Muscle layer of colon (tissue), 2 donors: ENCODE results near the gene GPALPP1.
A peak's percentile ranks its signal among the peaks of the same experiment; 100 is the strongest.

ENCODE experiments used
- H3K27ac ChIP-seq: one replicate; pipeline ENCODE4 v1.7.0; 2013; ENCODE audit warnings: low read depth, mild to moderate bottlenecking, low read length, moderate library complexity
- H3K27me3 ChIP-seq, 2 donors: one replicate each; pipeline ENCODE4 v1.7.0; 2013; ENCODE audit warnings: low read length in 2 of 2, mild to moderate bottlenecking in 2 of 2; ENCODE audit not compliant: insufficient read depth in 2 of 2, control insufficient read depth in 1 of 2
- H3K36me3 ChIP-seq: one replicate; pipeline ENCODE4 v1.7.0; 2013; ENCODE audit warnings: mild to moderate bottlenecking, low read length; ENCODE audit not compliant: insufficient read depth
- H3K4me1 ChIP-seq: one replicate; pipeline ENCODE4 v1.7.0; 2013; ENCODE audit warnings: mild to moderate bottlenecking, low read length; ENCODE audit not compliant: insufficient read depth
- H3K4me3 ChIP-seq, 2 donors: one replicate each; pipeline ENCODE4 v1.7.0; 2013; ENCODE audit warnings: low read length in 2 of 2, low read depth in 1 of 2, mild to moderate bottlenecking in 1 of 2, moderate library complexity in 1 of 2
- H3K9ac ChIP-seq: one replicate; pipeline ENCODE4 v1.7.0; 2013; ENCODE audit warnings: low read length
- H3K9me3 ChIP-seq: one replicate; pipeline ENCODE4 v1.7.0; 2013; ENCODE audit warnings: mild to moderate bottlenecking, low read length
- donor health status: abdominal sarcoma.
- donor health status: Adenocarcinoma of cecum.

GPALPP1 gene

DNA sequence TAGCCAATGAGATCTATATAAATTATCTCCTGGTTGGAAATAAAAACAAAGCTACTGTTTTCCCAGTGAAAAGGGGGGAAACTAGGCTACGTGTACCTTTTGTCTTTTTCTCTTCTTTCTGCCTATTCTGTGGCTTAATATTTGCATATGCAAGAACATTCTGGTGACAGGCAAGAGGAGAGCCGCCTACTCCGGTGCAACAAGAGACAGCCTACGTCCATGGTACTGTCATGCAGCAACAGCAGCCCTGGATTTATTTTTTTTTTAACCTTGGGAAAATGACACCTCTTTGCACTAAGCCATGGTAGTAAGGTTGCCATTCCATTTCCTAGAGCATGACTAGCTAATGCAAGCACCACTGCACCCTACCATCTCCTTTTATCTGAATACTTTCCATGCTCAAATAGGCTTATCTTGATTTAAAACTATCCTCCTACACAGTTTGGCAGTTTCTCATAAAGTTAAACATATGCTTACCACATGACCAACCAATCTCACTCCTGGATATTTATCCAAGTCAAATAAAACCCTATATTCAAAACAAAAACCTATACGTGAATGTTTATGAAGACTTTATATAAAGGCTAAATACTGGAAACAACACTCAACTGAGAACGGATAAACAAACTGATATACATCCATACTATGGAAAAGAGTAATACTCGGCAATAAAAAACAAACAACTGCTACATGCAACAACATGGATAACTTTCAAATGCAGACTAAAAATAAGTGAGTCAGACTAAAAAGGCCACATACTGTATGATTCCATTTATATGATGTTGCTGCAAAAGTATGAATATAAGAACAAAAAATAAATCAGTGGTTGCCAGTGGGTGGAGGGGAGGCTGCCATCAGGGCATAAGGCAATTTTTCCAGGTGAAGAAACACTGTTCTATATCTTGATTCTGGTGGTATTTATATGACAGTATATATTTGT is 17.4 kb upstream of the GPALPP1 start:
- no peak overlapping the region for H3K27ac ChIP-seq
- peaks cover 7% of the 10 kb centered on the region for H3K36me3 ChIP-seq
- no peak overlapping the region for H3K4me3 ChIP-seq
- H3K9me3 ChIP-seq = no peaks in the 10 kb centered on the region
- no peak overlapping the region for H3K9ac ChIP-seq
- no peaks in the 10 kb centered on the region for H3K27me3 ChIP-seq
- H3K4me1 ChIP-seq = peaks cover 16% of the 10 kb centered on the region

DNA sequence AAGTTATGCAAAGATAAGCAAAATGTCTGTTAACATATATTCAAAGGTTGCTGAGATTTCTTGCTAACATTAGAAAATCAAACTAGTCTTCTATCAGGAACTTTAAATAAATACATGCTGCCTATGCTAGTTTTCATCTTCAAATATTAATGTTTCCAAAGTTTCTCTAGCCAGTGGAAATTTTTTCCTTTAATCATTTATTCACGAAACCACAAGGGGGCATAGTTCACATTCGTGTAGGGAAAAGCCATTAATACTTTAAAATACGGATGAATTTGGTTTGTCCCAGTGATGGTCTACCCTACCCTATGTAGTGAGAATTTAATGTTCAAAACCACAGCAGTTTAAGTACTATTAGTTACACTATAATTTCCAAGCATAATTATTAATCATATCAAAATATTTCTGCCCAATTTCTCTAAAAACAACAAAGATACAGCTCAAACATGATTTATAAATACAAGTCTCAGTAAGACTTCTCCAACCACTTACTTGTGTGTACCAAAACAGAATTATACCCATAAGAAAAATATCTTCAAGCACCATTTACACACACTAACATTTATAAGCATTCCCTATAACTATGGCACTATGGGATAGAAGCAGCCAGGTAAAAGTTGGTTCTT is 16.3 kb upstream of the GPALPP1 start:
- H3K4me1 ChIP-seq = peaks cover 6% of the 10 kb centered on the region
- H3K27ac ChIP-seq = no peak overlapping the region
- H3K36me3 ChIP-seq = peaks cover 11% of the 10 kb centered on the region
- no peaks in the 10 kb centered on the region for H3K27me3 ChIP-seq
- no peak overlapping the region for H3K4me3 ChIP-seq
- H3K9me3 ChIP-seq = no peaks in the 10 kb centered on the region
- H3K9ac ChIP-seq = no peak overlapping the region

DNA sequence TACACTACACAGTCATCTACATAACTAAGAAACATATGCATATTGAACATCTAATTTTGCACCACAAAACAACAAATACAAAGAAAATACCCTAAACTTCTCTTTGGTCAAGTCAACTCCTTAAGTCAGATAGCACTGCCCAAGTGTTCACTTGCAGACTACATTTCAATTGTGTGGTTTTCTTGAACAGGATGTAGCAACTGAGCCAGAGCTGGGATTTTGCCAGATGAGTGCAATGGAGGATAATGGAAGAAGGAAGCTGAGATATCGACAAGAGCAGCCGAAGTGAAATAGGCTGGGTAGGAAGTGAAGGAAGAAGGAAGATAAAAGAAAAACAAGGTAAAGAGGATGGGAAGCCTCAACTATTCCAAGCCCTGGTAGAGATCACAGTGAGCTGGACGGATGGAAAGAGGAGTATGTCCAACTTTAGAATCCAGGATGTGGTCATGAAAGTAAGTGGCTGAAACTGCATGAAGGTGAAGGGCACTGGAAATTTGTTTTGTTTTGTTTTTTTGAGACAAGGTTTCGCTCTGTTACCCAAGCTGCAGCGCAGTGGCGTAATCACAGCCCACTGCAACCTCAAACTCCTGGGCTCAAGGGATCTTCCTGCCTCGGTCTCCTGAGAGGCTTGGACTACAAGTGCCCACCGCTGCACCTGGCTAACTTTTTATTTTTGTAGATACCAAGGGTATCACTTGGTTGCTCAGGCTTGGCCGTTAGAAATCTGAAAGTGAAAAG is 15.1 kb upstream of the GPALPP1 start:
- no peaks in the 10 kb centered on the region for H3K9me3 ChIP-seq
- H3K36me3 ChIP-seq = peaks cover 23% of the 10 kb centered on the region
- H3K27me3 ChIP-seq = no peaks in the 10 kb centered on the region
- no peak overlapping the region for H3K27ac ChIP-seq
- no peak overlapping the region for H3K4me3 ChIP-seq
- H3K4me1 ChIP-seq = no peaks in the 10 kb centered on the region
- H3K9ac ChIP-seq = no peak overlapping the region

DNA sequence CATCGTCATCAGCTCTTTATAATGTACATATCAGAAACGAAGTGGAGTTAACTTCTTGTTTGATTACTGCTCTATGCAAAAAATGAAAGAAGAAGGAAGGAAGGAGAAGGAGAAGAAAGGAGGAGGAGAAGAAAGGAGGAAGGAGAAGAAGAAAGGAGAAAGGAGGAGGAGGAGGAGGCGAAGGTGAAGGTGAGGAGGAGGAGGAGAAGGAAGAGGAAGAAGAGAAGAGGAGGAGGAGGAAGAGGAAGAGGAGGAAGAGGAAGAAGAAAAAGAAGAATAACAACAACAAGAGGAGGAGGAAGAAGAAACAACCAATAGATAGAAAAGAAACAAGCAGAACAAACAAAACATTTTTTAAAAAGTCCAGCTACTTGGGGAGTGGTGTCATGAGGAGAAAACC is 13.1 kb upstream of the GPALPP1 start:
- Histone ChIP-seq H3K36me3 (peaks cover 35% of the 10 kb centered on the region), H3K27ac (no peak overlapping the region), H3K9ac (no peak overlapping the region), H3K9me3 (no peaks in the 10 kb centered on the region), H3K4me3 (no peak overlapping the region), H3K27me3 (no peaks in the 10 kb centered on the region), H3K4me1 (no peaks in the 10 kb centered on the region)

DNA sequence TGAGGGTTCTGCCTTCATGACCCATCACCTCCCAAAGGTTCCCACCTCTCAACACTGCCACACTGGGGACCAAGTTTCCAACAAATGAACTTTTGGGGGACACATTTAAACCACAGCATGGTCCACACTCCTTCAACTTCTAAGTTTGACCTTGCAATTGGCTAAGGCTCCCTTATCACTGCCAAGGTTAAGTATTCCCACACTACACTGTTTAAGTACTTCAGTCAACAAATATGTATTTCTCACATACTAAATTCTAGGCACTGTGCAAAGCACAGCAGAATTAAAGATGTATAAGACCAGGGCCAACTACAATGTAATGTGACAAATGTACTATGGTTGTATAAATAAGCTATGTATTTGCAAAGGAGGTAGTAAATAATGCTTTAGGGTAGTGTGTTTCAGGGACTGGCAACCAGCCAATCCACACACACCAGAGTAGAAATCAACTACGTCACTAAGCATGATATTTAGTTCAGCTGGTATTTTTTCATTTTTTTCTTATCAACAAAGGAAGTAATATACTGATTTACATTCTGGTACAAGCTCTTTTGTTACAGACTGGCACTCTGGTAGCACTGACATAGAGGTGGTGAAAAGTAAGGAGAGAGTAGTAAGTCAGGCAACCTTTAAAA is 12.3 kb upstream of the GPALPP1 start:
- Histone ChIP-seq H3K27ac (no peak overlapping the region), H3K36me3 (peaks cover 35% of the 10 kb centered on the region), H3K4me1 (no peaks in the 10 kb centered on the region), H3K4me3 (no peak overlapping the region), H3K9me3 (no peaks in the 10 kb centered on the region), H3K27me3 (no peaks in the 10 kb centered on the region), H3K9ac (no peak overlapping the region)

DNA sequence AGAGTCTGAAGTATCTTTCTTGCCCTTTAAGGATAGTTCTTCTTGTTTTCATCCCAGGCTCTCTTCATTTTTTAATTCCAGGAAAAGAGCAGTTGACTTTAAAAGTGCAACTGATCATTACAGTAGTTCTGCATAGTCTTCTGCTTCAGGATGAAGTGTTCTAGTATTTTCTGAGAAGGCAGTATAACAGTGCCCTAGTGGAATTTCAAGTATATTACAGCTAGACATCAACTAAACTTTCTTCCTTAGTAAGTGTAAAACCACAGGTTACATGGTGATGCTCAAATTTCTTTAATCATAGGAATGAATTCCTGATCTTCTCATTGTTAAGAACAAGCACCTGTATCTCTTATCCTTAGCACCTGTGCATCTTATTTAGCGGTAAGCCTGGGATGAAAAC is 11.0 kb upstream of the GPALPP1 start:
- no peaks in the 10 kb centered on the region for H3K4me1 ChIP-seq
- H3K36me3 ChIP-seq = peaks cover 35% of the 10 kb centered on the region
- no peaks in the 10 kb centered on the region for H3K27me3 ChIP-seq
- no peaks in the 10 kb centered on the region for H3K9me3 ChIP-seq
- no peak overlapping the region for H3K4me3 ChIP-seq
- no peak overlapping the region for H3K27ac ChIP-seq
- no peak overlapping the region for H3K9ac ChIP-seq

DNA sequence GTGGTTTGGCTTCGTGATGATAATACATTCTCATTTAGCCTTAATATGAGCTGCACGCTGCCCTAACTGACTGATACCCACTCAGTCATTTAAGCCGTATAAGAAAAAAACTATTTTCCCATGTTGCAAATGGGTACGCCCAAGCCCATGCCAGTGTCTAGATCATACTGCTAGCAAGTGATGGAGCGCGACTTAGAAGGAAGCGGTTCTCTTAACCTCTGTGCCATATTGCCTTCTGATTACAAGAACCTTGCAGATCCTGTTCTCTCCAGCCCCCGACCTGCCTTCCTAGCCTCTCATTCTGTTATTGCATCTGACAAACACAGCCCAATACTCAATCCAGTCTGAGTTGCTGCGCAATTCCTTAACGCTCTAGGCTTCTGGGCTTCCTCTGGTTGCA is 603 bp downstream of the GPALPP1 start:
- H3K27me3 ChIP-seq = no peaks in the 10 kb centered on the region
- peak overlapping the region; percentile 98 to 99 for H3K4me3 ChIP-seq
- peaks cover 37% of the 10 kb centered on the region for H3K4me1 ChIP-seq
- H3K9me3 ChIP-seq = no peaks in the 10 kb centered on the region
- H3K27ac ChIP-seq = peak overlapping the region; percentile 73
- H3K9ac ChIP-seq = peak overlapping the region; percentile 97
- peaks cover 5% of the 10 kb centered on the region for H3K36me3 ChIP-seq

DNA sequence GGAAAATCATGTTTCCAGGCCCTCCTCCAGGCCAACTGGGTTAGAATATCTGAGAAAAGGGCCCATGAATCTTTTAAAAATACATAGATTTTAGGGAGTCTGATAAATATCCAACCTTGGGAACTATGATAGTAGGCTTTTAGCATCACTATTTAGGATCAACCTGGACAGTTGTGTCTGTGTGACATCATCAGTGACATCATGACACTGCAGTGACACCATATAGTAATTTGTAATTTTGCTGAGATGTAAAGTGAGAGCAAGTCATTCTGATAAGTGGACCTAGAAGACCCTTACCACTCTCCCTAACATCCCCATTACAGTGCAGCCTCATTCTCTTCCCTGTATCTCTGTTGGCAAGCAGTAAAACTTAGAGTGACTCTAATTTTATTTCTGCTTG is 14.1 kb downstream of the GPALPP1 start:
- Histone ChIP-seq H3K36me3 (peaks cover 23% of the 10 kb centered on the region), H3K27ac (no peak overlapping the region), H3K27me3 (no peaks in the 10 kb centered on the region), H3K4me3 (no peak overlapping the region), H3K9me3 (no peaks in the 10 kb centered on the region), H3K9ac (no peak overlapping the region), H3K4me1 (no peaks in the 10 kb centered on the region)

DNA sequence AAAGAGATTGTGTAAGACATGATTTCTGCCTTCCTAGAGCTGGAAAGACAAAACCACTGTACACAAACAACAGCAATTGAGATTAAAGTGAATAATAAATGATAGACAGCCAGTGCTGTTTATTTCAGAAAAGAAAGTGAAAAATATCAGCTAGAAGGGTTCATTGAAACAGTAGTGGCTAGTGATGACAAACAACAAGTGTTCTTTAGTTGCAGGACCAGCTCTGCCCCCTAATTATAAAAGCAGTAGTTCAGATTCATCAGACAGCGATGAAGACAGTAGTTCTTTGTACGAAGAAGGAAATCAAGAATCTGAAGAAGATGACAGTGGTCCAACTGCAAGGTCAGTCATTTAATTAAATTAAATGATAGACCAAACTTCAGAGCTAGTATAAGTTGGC is 14.8 kb downstream of the GPALPP1 start:
- Histone ChIP-seq H3K27me3 (no peaks in the 10 kb centered on the region), H3K27ac (no peak overlapping the region)

DNA sequence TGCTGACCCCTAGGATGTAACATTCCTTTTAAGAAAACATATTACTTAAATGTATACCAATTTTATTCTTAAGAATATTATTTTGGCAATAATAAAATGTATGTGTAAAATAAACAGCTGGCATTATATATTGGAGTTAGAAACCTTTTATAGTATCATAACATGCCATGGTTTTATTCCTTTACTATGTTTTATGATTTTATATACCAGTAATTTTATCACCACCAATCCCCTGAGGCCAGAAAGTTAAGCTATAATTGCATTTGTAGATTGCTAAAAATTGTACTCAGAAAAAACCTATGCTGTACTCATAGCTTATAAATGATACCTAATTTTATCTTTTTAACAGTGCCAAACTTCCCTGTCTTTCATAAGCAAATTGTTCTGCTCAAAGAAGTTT is 17.9 kb downstream of the GPALPP1 start:
- Histone ChIP-seq H3K4me1 (no peaks in the 10 kb centered on the region), H3K27me3 (no peaks in the 10 kb centered on the region), H3K4me3 (no peak overlapping the region), H3K36me3 (peaks cover 50% of the 10 kb centered on the region), H3K27ac (no peak overlapping the region), H3K9ac (no peak overlapping the region), H3K9me3 (no peaks in the 10 kb centered on the region)

More for the DNA sequence above, 14.8 kb downstream of the GPALPP1 start:
- Histone ChIP-seq H3K4me1 (no peaks in the 10 kb centered on the region), H3K36me3 (peaks cover 28% of the 10 kb centered on the region), H3K9ac (no peak overlapping the region), H3K9me3 (no peaks in the 10 kb centered on the region), H3K4me3 (no peak overlapping the region)

DNA sequence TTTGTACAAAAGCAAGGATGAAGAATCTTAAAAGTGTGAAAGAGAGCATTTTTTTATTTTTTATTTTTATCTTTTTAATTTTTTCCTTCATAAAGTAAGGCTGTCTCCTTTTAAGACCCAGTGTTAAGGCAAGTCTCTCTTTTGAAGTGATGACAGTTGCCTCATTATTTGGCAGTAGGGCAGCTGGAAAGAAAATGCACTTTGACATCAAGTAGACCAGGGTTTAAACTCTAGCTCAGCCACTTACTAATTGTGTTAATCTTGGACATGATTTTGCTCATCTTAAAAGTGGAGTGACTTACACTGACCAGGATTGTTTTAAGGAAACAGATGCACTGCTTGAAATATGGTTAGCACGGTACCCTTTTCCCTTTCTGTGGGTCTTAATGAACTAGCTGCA is 18.5 kb downstream of the GPALPP1 start:
- Histone ChIP-seq H3K9me3 (no peaks in the 10 kb centered on the region), H3K36me3 (peaks cover 50% of the 10 kb centered on the region), H3K4me3 (no peak overlapping the region), H3K9ac (no peak overlapping the region), H3K27me3 (no peaks in the 10 kb centered on the region), H3K27ac (no peak overlapping the region), H3K4me1 (no peaks in the 10 kb centered on the region)
